IMR-90 (cell line): Measurements from ENCODE around the gene STAT4. TPM values are rescaled to one million over a fixed set of nuclear protein-coding genes. Genes with fewer than 3 reads are reported as not detected.

Experiments
- ATAC-seq: fragments of 200-7000 bp; cut with Tn5 transposase; 2 replicates; pipeline ENCODE4 v1.9.1; 2020; ENCODE audit warnings: low read depth, mild to moderate bottlenecking, moderate library complexity
- BruUV-seq: library from RNA; stranded (reverse); fragments of 400-500 nt; replicated peaks from 2 replicates; lab custom pipeline; 2021; lab: Mats Ljungman, UMichigan
- CTCF ChIA-PET: fragments of 300-600 bp; formaldehyde crosslinking; extraction: SDS; loops from one replicate; lab custom pipeline; 2021; ENCODE audit warnings: antibody characterized with exemption; lab: Yijun Ruan, JAX
- POLR2A ChIA-PET: fragments of 300-600 bp; sonication (Branson Sonifier 250); formaldehyde crosslinking; loops from one replicate; lab custom pipeline; 2022; ENCODE audit warnings: antibody characterized with exemption; ENCODE audit not compliant: unreplicated experiment; lab: Charles Lee
- DNase-seq: peaks from one replicate; pipeline ENCODE4 v3.0.0; 2013
- H2AFZ ChIP-seq: replicated peaks from 2 replicates; pipeline ENCODE3; 2013; ENCODE audit warnings: low read length, mild to moderate bottlenecking; ENCODE audit not compliant: poor library complexity
- H2AK5ac ChIP-seq: 2 replicates; pipeline ENCODE4 v1.6.1; 2013; ENCODE audit warnings: low read depth, low read length, inconsistent platforms
- H2AK9ac ChIP-seq: replicated peaks from 2 replicates; pipeline ENCODE3; 2013; ENCODE audit warnings: mild to moderate bottlenecking, low read depth, low read length, moderate library complexity; ENCODE audit not compliant: poor library complexity
- H2BK120ac ChIP-seq: 2 replicates; pipeline ENCODE4 v1.6.1; 2013; ENCODE audit warnings: low read depth, low read length, inconsistent platforms
- H2BK15ac ChIP-seq: 3 replicates; pipeline ENCODE4 v1.6.1; 2013; ENCODE audit warnings: low read depth, low read length, inconsistent platforms
- H2BK20ac ChIP-seq: 2 replicates; pipeline ENCODE4 v1.6.1; 2013; ENCODE audit warnings: low read depth, mild to moderate bottlenecking, inconsistent platforms, low read length, moderate library complexity
- H2BK5ac ChIP-seq: 2 replicates; pipeline ENCODE4 v1.6.1; 2013; ENCODE audit warnings: mild to moderate bottlenecking, low read depth, low read length, inconsistent platforms; ENCODE audit not compliant: poor library complexity, severe bottlenecking
- H3K14ac ChIP-seq: replicated peaks from 2 replicates; pipeline ENCODE4 v1.6.1; 2013; ENCODE audit warnings: low read depth, low read length, inconsistent platforms
- H3K18ac ChIP-seq: 2 replicates; pipeline ENCODE4 v1.6.1; 2013; ENCODE audit warnings: low read depth, low read length, control low read depth
- H3K23ac ChIP-seq: 2 replicates; pipeline ENCODE4 v1.6.1; 2013; ENCODE audit warnings: low read depth, low read length, inconsistent platforms
- H3K27ac ChIP-seq: 2 replicates; pipeline ENCODE4 v1.5.1; 2013; ENCODE audit warnings: mild to moderate bottlenecking, control low read depth, low read length; ENCODE audit not compliant: insufficient read depth
- H3K27me3 ChIP-seq: 2 replicates; pipeline ENCODE4 v1.6.1; 2013; ENCODE audit warnings: low read length; ENCODE audit not compliant: control insufficient read depth, insufficient read depth
- H3K36me3 ChIP-seq: 2 replicates; pipeline ENCODE4 v1.6.1; 2013; ENCODE audit warnings: low read length, mixed read lengths; ENCODE audit not compliant: control insufficient read depth, insufficient read depth
- H3K4ac ChIP-seq: 2 replicates; pipeline ENCODE4 v1.6.1; 2013; ENCODE audit warnings: low read depth, low read length, inconsistent platforms
- H3K4me1 ChIP-seq: 2 replicates; pipeline ENCODE4 v1.6.1; 2013; ENCODE audit warnings: low read length, mixed read lengths; ENCODE audit not compliant: control insufficient read depth, insufficient read depth
- H3K4me2 ChIP-seq: 2 replicates; pipeline ENCODE4 v1.6.1; 2013; ENCODE audit warnings: low read depth, mild to moderate bottlenecking, control low read depth, low read length, moderate library complexity
- H3K4me3 ChIP-seq: 2 replicates; pipeline ENCODE4 v1.5.1; 2013; ENCODE audit warnings: low read depth, mild to moderate bottlenecking, control low read depth, low read length, moderate library complexity; ENCODE audit not compliant: insufficient read depth
- H3K56ac ChIP-seq: 2 replicates; pipeline ENCODE4 v1.6.1; 2013; ENCODE audit warnings: low read length, inconsistent platforms; ENCODE audit not compliant: insufficient read depth; ENCODE audit errors: extremely low read depth
- H3K79me1 ChIP-seq, 2 experiments: 2 replicates each; pipeline ENCODE4 v1.6.1; 2013; ENCODE audit warnings: low read length in 2 of 2, inconsistent platforms in 1 of 2, low read depth in 1 of 2
- H3K9ac ChIP-seq: 2 replicates; pipeline ENCODE4 v1.6.1; 2013; ENCODE audit warnings: low read depth, low read length, control low read depth
- H3K9me1 ChIP-seq: 2 replicates; pipeline ENCODE4 v1.6.1; 2013; ENCODE audit warnings: low read length, inconsistent platforms; ENCODE audit not compliant: insufficient read depth
- H3K9me3 ChIP-seq: 2 replicates; pipeline ENCODE4 v1.6.1; 2013; ENCODE audit warnings: low read length; ENCODE audit not compliant: control insufficient read depth, insufficient read depth
- H4K20me1 ChIP-seq: 2 replicates; pipeline ENCODE4 v1.6.1; 2013; ENCODE audit warnings: low read length, inconsistent platforms; ENCODE audit not compliant: insufficient read depth
- H4K5ac ChIP-seq: 2 replicates; pipeline ENCODE4 v1.6.1; 2013; ENCODE audit warnings: mild to moderate bottlenecking, low read depth, low read length, control low read depth
- H4K8ac ChIP-seq, 2 experiments: 2 replicates each; pipeline ENCODE4 v1.6.1; 2013; ENCODE audit warnings: low read depth in 2 of 2, low read length in 2 of 2, control low read depth in 1 of 2, inconsistent platforms in 1 of 2
- H4K91ac ChIP-seq: 2 replicates; pipeline ENCODE4 v1.6.1; 2013; ENCODE audit warnings: low read depth, low read length, inconsistent platforms; ENCODE audit not compliant: insufficient read depth
- CHD1 ChIP-seq: IDR thresholded peaks from 2 replicates; pipeline ENCODE4 v1.6.1; 2012; ENCODE audit warnings: low read depth, low read length, improper control_type of control experiment
- RAD21 ChIP-seq: IDR thresholded peaks from 2 replicates; pipeline ENCODE4 v1.6.1; 2012; ENCODE audit warnings: low read length, improper control_type of control experiment
- RCOR1 ChIP-seq: IDR thresholded peaks from 2 replicates; pipeline ENCODE4 v1.6.1; 2012; ENCODE audit warnings: mild to moderate bottlenecking, low read length, improper control_type of control experiment; ENCODE audit not compliant: insufficient replicate concordance
- WGBS, 2 experiments: methylation state at CpG; one replicate each; pipeline versions ENCODE4 v1.1.5 to v1.1.7; 2013; ENCODE audit warnings: missing lambda C conversion rate in 2 of 2; ENCODE audit not compliant: insufficient read length in 1 of 2; ENCODE audit errors: extremely low coverage in 2 of 2; 5-methylcytosine and 5-hydroxymethylcytosine counted together
- dilution Hi-C: fragments of 300-500 bp; cut with HindIII; formaldehyde crosslinking; loops from one replicate; pipeline ENCODE4 v1.14.3; 2018; ENCODE audit warnings: low sequenced_read_pairs; ENCODE audit not compliant: unreplicated experiment
- in situ Hi-C: fragments of 300-500 bp; cut with MboI; formaldehyde crosslinking; loops from 3 replicates; pipeline ENCODE4 v1.14.3; 2019; ENCODE audit warnings: low sequenced_read_pairs, inconsistent platforms, mixed read lengths
- intact Hi-C: fragments of 100-400 bp; cut with micrococcal nuclease; formaldehyde crosslinking; loops from 2 replicates; pipeline ENCODE4 v1.10.0; 2022
- polyA plus RNA-seq, 3 experiments: library from polyadenylated mRNA; depleted of rRNA; stranded (reverse); fragments of >200 nt; gene quantifications; 2 replicates each; pipeline ENCODE4 v1.2.3, GENCODE V29; 2012; ENCODE audit warnings: low replicate concordance in 1 of 3
- total RNA-seq: library from RNA; depleted of rRNA; stranded (reverse); fragments of >200 nt; gene quantifications from 2 replicates; pipeline ENCODE4 v1.2.3, GENCODE V29; 2012
- TF ChIP-seq, protein P1 (sequence below): fragments of 150-350 bp; IDR thresholded peaks from 2 replicates; pipeline ENCODE4 v1.6.1; 2016; ENCODE audit warnings: low read depth, mild to moderate bottlenecking, low read length, moderate library complexity, borderline replicate concordance

Gene STAT4
- total and polyA plus RNA-seq, 2 of the 4 experiments (the other 2 are of a cell fraction) = 0.36 to 0.48 TPM

GRCh38 chr2:191115391-191115790, 35.4 kb downstream of the STAT4 start:
- Histone ChIP-seq H3K79me1 (no peaks in the 10 kb centered on the region), H3K9ac (no peak overlapping the region), H2AK9ac (no peak overlapping the region), H2AK5ac (no peak overlapping the region), H4K91ac (no peak overlapping the region), H3K23ac (no peak overlapping the region), H2BK15ac (no peak overlapping the region), H3K56ac (no peak overlapping the region), H3K9me1 (no peaks in the 10 kb centered on the region), H3K36me3 (no peaks in the 10 kb centered on the region), H2BK20ac (no peak overlapping the region), H4K8ac (no peak overlapping the region; a peak in 1 of 4 replicates), H3K9me3 (no peaks in the 10 kb centered on the region), H4K20me1 (no peaks in the 10 kb centered on the region), H2BK120ac (no peak overlapping the region), H3K14ac (no peak overlapping the region), H4K5ac (no peak overlapping the region), H2AFZ (no peak overlapping the region), H3K4me1 (peaks cover 2% of the 10 kb centered on the region; the same call in 1 of the 2 replicates), H3K4me3 (no peak overlapping the region), H3K4ac (no peak overlapping the region), H3K27me3 (no peaks in the 10 kb centered on the region; the same call in 1 of the 2 replicates), H3K4me2 (no peak overlapping the region), H2BK5ac (no peak overlapping the region), H3K27ac (no peak overlapping the region), H3K18ac (no peak overlapping the region)
- intact Hi-C loops (no loop called here), dilution Hi-C loops (no loop called here), in situ Hi-C loops (no loop called here)
- DNase-seq (peak; percentile 18), ATAC-seq (no peak)
- TF ChIP-seq RAD21 = no peak
- no peak for TF ChIP-seq RCOR1
- TF ChIP-seq, protein P1, sequence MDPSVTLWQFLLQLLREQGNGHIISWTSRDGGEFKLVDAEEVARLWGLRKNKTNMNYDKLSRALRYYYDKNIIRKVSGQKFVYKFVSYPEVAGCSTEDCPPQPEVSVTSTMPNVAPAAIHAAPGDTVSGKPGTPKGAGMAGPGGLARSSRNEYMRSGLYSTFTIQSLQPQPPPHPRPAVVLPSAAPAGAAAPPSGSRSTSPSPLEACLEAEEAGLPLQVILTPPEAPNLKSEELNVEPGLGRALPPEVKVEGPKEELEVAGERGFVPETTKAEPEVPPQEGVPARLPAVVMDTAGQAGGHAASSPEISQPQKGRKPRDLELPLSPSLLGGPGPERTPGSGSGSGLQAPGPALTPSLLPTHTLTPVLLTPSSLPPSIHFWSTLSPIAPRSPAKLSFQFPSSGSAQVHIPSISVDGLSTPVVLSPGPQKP = no peak
- TF ChIP-seq CHD1 = no peak
- no CpG with 5 or more reads among the region's 3 CpGs for WGBS, 2 experiments
- ChIA-PET POLR2A (no interaction called here), CTCF (no interaction called here)
- BruUV-seq = no TSS peak
